Measurements from ENCODE around the gene H2AZ1. TPM values are rescaled to one million over a fixed set of nuclear protein-coding genes. Genes with fewer than 3 reads are reported as not detected.

The H2AZ1 gene
- total RNA-seq, 4 donors from 2014 or later, result 75.4 to 107 (median 81.4) TPM

DNA sequence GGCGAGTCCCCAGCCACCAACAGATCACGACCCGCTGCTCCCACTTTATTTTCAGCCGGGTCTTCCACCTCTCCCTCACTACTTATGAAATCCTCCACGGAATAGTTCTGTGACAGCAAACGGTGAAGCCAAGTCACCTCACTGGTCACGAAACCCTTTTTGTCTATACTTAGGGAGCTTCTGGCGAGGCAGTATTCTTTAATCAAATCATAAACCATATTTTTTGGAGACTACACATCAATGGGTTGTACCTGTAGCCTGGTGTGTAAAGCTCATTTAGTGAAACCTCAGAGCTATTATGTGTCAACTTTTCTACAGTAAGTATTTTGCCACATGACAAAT, 809 bp upstream of the H2AZ1 start:
- WGBS, 2 donors, result 1% methylated on average over 8 of the region's 8 CpGs
- no peaks in the 10 kb centered on the region for H3K36me3 ChIP-seq
- H3K9me3 ChIP-seq, result no peaks in the 10 kb centered on the region
- TF ChIP-seq EP300 (IDR thresholded peaks at IDR 0.05), result no peak
- TF ChIP-seq, protein P1, sequence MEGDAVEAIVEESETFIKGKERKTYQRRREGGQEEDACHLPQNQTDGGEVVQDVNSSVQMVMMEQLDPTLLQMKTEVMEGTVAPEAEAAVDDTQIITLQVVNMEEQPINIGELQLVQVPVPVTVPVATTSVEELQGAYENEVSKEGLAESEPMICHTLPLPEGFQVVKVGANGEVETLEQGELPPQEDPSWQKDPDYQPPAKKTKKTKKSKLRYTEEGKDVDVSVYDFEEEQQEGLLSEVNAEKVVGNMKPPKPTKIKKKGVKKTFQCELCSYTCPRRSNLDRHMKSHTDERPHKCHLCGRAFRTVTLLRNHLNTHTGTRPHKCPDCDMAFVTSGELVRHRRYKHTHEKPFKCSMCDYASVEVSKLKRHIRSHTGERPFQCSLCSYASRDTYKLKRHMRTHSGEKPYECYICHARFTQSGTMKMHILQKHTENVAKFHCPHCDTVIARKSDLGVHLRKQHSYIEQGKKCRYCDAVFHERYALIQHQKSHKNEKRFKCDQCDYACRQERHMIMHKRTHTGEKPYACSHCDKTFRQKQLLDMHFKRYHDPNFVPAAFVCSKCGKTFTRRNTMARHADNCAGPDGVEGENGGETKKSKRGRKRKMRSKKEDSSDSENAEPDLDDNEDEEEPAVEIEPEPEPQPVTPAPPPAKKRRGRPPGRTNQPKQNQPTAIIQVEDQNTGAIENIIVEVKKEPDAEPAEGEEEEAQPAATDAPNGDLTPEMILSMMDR (IDR thresholded peaks at IDR 0.05), result no peak
- no peak for TF ChIP-seq POLR2A (IDR thresholded peaks at IDR 0.05)
- peak overlapping the region; percentile 79 to 98 (median 92) for H3K27ac ChIP-seq
- no peaks in the 10 kb centered on the region for H3K27me3 ChIP-seq
- peaks cover 0 to 35% (median 11%) of the 10 kb centered on the region in 4 donors for H3K4me1 ChIP-seq
- H3K4me3 ChIP-seq, result peak overlapping the region; percentile 57 to 94 (median 61)
- no peak for DNase-seq (ENCODE audit: low spot score in 2 of 2)

DNA sequence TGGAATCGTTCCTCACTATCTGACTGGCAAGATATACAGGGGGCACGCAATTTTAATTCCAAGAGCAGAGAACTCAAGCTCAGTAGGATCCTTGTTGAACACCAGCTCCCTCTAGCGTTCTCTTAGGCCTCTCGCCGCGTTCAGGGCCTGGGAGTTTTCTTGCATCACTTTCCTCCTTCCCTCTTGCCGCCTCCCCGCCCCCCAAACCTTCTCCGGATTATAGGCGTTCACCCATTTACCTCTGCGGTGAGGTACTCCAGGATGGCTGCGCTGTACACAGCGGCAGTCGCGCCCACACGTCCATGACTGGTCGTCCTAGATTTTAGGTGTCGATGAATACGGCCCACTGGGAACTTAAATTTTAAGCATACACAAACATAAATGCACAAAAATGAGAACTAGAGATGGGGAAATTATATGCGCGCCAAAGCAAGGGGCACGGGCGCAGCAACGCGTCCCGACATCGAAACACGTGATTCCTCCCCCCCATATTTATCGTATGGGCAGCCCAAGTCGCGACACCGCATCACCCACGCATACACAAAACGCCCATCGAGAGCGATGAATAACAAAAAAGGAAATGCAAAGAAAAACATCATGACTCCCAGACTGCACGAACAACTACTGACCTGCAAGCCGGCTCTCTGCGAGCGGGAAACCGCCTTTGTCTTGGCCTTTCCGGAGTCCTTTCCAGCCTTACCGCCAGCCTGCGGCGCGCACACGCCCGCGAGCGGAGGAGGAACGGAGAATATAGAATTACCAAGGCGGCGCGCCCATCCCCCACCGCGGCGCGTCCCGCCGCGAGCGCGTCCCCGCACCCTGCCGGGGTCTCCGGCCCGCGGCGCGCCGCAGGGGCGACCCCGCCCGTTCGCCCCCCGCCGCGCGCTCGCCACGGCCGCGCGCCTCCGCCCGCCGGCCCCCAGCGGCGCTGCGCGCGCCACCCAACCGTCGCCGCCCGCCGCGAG, 759 bp downstream of the H2AZ1 start:
- Histone ChIP-seq H3K27me3 (no peaks in the 10 kb centered on the region), H3K36me3 (peaks cover 0 to 2% (median 0%) of the 10 kb centered on the region in 3 donors), H3K4me3 (peak overlapping the region; percentile 57 to 94 (median 70)), H3K9me3 (no peaks in the 10 kb centered on the region), H3K27ac (peak overlapping the region; percentile 88 to 98 (median 94)), H3K4me1 (peaks cover 0 to 50% (median 20%) of the 10 kb centered on the region in 4 donors)
- 1% methylated on average over 48 to 90 of the region's 98 CpGs for WGBS, 2 donors
- no peak for TF ChIP-seq POLR2A (IDR thresholded peaks at IDR 0.05)
- TF ChIP-seq, protein P1 (IDR thresholded peaks at IDR 0.05), result peak; percentile 77 to 93 (median 85)
- TF ChIP-seq EP300 (IDR thresholded peaks at IDR 0.05), result peak in 1 of 2 donors; percentile 58
- peak; percentile 80 to 93 for DNase-seq (ENCODE audit: low spot score in 2 of 2)

DNA sequence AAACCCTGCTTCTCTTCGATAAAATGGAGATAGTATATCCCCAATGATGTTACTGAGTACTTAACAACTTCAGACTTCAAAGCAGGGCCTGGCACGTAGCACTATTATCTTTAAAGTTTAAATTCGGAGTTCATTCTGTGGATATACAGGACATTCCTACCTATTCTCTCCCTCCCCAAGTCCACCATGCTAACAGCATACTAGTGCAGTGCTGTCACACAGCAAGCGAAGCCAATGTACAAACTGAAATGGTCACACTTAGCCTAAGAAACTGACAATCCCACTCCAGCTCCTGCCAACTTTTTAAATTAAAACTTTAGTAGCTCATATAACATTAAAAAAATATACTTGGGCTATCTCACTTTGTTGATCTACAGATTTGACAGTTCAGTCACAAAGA, 2.5 kb downstream of the H2AZ1 start:
- DNase-seq (ENCODE audit: low spot score in 2 of 2), result no peak
- H3K36me3 ChIP-seq, result peaks cover 0 to 5% (median 0%) of the 10 kb centered on the region in 3 donors
- peaks cover 0 to 66% (median 24%) of the 10 kb centered on the region in 4 donors for H3K4me1 ChIP-seq
- 75 to 83% methylated on average over 4 of the region's 4 CpGs for WGBS, 2 donors
- TF ChIP-seq, protein P1 (IDR thresholded peaks at IDR 0.05), result no peak
- TF ChIP-seq EP300 (IDR thresholded peaks at IDR 0.05), result no peak
- no peak for TF ChIP-seq POLR2A (IDR thresholded peaks at IDR 0.05)
- H3K4me3 ChIP-seq, result no peak overlapping the region
- peak overlapping the region; percentile 82 to 98 (median 97) for H3K27ac ChIP-seq
- H3K27me3 ChIP-seq, result no peaks in the 10 kb centered on the region
- no peaks in the 10 kb centered on the region for H3K9me3 ChIP-seq

DNA sequence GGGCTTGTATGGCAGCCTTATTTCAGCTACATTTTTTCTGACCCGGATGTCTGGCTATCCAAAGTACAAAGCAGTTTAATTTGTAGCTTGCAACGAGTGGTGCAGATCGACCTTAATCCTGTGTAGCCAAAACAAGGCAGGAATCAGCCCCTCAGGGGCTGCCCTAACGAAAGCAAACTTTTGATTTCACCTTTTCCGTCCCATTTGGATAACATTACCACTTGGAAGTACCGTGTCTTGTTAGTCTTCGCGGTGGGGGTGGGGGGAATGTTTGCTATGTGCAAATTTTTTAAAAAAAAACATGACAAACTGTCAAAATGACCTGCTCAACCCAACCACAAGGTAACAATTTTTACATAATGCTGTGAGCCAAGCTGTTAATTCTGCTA, 2.9 kb downstream of the H2AZ1 start:
- TF ChIP-seq POLR2A (IDR thresholded peaks at IDR 0.05), result no peak
- TF ChIP-seq, protein P1 (IDR thresholded peaks at IDR 0.05), result no peak
- no peak for TF ChIP-seq EP300 (IDR thresholded peaks at IDR 0.05)
- peak in 1 of 2 donors; percentile 6 for DNase-seq (ENCODE audit: low spot score in 2 of 2)
- H3K4me1 ChIP-seq, result peaks cover 0 to 70% (median 24%) of the 10 kb centered on the region in 4 donors
- 18 to 21% methylated on average over 8 of the region's 8 CpGs for WGBS, 2 donors
- H3K4me3 ChIP-seq, result peak overlapping the region; percentile 69 to 99 (median 94)
- peak overlapping the region; percentile 82 to 98 (median 97) for H3K27ac ChIP-seq
- no peaks in the 10 kb centered on the region for H3K9me3 ChIP-seq
- no peaks in the 10 kb centered on the region for H3K27me3 ChIP-seq
- peaks cover 0 to 5% (median 0%) of the 10 kb centered on the region in 3 donors for H3K36me3 ChIP-seq
